DND-41 (cell line): ENCODE data around the gene SH3BGR.

Experiments used
- ATAC-seq: fragments of 200-7000 bp; cut with Tn5 transposase; 3 replicates; pipeline ENCODE4 v1.9.1; 2021; ENCODE audit warnings: low read depth; ENCODE audit not compliant: insufficient read depth
- DNase-seq: peaks from one replicate; pipeline ENCODE4 v3.0.0-alpha.2; 2020
- H2AFZ ChIP-seq: 2 replicates; pipeline ENCODE4 v1.6.0; 2012; ENCODE audit warnings: low read depth, low read length
- H3K27ac ChIP-seq: 2 replicates; pipeline ENCODE4 v1.5.1; 2012; ENCODE audit warnings: low read length, inconsistent platforms
- H3K27me3 ChIP-seq: fragments of 200-600 bp; sonication (generic); 2 replicates; pipeline ENCODE4 v1.6.0; 2012; ENCODE audit warnings: low read length, mild to moderate bottlenecking, inconsistent platforms; ENCODE audit not compliant: insufficient read depth, poor library complexity
- H3K36me3 ChIP-seq: 2 replicates; pipeline ENCODE4 v1.5.1; 2012; ENCODE audit warnings: low read length, inconsistent platforms; ENCODE audit not compliant: insufficient read depth
- H3K4me1 ChIP-seq: 2 replicates; pipeline ENCODE4 v1.5.1; 2012; ENCODE audit warnings: mild to moderate bottlenecking, low read length; ENCODE audit not compliant: insufficient read depth
- H3K4me2 ChIP-seq: 2 replicates; pipeline ENCODE4 v1.6.0; 2012; ENCODE audit warnings: mild to moderate bottlenecking, moderate library complexity, low read length, inconsistent platforms; ENCODE audit not compliant: insufficient read depth
- H3K4me3 ChIP-seq, 2 experiments: fragments of 200-600 bp in 1 of 2; shearing (Covaris generic) in 1 of 2; 2 replicates each; pipeline ENCODE4 v1.5.1; 2012 to 2016; ENCODE audit warnings: inconsistent platforms in 2 of 2, low read length in 2 of 2, mild to moderate bottlenecking in 2 of 2, low read depth in 1 of 2, moderate library complexity in 1 of 2
- H3K79me2 ChIP-seq: 2 replicates; pipeline ENCODE4 v1.6.0; 2012; ENCODE audit warnings: low read length, inconsistent platforms; ENCODE audit not compliant: insufficient read depth
- H3K9ac ChIP-seq: 2 replicates; pipeline ENCODE4 v1.6.0; 2012; ENCODE audit warnings: low read depth, mild to moderate bottlenecking, inconsistent platforms, low read length, moderate library complexity
- H3K9me3 ChIP-seq: 2 replicates; pipeline ENCODE4 v1.5.1; 2012; ENCODE audit warnings: low read length, moderate library complexity, mild to moderate bottlenecking, inconsistent platforms; ENCODE audit not compliant: insufficient read depth, severe bottlenecking
- H4K20me1 ChIP-seq: 2 replicates; pipeline ENCODE4 v1.6.0; 2012; ENCODE audit warnings: low read length; ENCODE audit not compliant: insufficient read depth
- EZH2 ChIP-seq: IDR thresholded peaks from 3 replicates; pipeline ENCODE4 v1.6.1; 2012; ENCODE audit warnings: borderline replicate concordance, low read depth, mild to moderate bottlenecking, moderate library complexity, low read length, inconsistent platforms; ENCODE audit not compliant: severe bottlenecking
- TF ChIP-seq, protein P1 (sequence below): IDR thresholded peaks from 2 replicates; pipeline ENCODE4 v1.5.1; 2012; ENCODE audit warnings: borderline replicate concordance, low read length, moderate library complexity, mild to moderate bottlenecking; ENCODE audit not compliant: poor library complexity, severe bottlenecking; ENCODE audit errors: extremely low read depth

The SH3BGR gene

DNA sequence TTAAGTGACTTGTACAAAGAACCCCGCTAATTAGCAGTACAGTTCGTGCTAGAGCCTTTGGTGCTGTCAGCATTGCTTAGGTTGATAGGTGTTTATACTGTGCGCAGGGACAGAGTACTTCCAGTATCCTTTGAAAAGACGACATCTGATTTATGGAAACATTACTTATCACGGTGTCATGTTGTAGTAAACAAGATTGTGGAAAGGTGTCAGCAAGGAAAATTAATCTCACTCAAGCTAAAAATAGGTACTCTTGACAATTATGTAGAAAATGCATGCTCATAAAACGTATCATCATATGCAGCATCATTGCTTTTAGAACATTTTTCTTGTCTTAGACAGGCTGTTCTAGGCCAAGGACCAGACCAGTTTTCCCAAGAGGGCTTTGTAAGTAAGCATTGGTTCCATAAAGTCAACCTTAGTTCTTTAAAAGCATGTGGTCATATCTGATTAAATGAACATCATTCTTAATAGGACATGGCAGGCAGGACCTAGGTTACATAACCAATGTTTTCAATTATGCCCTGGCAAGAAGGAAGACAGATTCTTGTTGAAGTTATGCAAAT is 33.0 kb downstream of the SH3BGR start:
- Histone ChIP-seq H3K4me3 (no peak overlapping the region), H3K27ac (no peak overlapping the region), H3K9ac (no peak overlapping the region), H2AFZ (no peak overlapping the region), H3K27me3 (no peaks in the 10 kb centered on the region), H3K9me3 (no peaks in the 10 kb centered on the region), H3K4me1 (no peaks in the 10 kb centered on the region), H4K20me1 (no peaks in the 10 kb centered on the region), H3K4me2 (no peak overlapping the region), H3K36me3 (no peaks in the 10 kb centered on the region), H3K79me2 (no peaks in the 10 kb centered on the region)
- no peak for ATAC-seq
- DNase-seq: no peak
- TF ChIP-seq, protein P1, sequence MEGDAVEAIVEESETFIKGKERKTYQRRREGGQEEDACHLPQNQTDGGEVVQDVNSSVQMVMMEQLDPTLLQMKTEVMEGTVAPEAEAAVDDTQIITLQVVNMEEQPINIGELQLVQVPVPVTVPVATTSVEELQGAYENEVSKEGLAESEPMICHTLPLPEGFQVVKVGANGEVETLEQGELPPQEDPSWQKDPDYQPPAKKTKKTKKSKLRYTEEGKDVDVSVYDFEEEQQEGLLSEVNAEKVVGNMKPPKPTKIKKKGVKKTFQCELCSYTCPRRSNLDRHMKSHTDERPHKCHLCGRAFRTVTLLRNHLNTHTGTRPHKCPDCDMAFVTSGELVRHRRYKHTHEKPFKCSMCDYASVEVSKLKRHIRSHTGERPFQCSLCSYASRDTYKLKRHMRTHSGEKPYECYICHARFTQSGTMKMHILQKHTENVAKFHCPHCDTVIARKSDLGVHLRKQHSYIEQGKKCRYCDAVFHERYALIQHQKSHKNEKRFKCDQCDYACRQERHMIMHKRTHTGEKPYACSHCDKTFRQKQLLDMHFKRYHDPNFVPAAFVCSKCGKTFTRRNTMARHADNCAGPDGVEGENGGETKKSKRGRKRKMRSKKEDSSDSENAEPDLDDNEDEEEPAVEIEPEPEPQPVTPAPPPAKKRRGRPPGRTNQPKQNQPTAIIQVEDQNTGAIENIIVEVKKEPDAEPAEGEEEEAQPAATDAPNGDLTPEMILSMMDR: no peak
- no peak for TF ChIP-seq EZH2

DNA sequence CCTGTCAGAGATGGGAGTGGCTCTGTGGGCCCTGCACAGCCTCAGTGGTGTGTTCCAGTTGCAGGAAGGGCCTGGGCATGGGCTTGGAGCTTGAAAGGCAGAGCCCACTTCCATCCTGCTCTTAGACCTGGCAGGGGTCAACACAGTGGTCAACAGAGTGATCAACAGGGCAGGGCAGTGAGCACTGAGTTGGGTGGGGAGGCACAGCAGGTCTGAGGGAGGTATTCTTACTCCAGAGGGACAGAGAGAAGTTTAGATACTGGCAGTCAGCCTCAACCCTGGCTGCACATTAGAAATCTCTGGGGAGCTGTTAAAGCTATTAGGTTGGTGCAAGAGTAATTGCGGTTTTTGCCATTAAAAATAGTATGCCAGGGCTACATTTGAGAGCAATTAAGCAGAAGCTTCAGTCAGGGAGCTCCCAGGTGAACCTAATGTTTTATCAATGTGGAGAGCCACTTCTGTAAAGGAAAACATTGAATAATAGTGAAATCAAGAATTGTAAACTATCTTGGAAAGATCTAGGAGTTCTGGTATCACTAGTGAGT is 37.7 kb downstream of the SH3BGR start:
- no peaks in the 10 kb centered on the region for H3K27me3 ChIP-seq
- DNase-seq (no peak), ATAC-seq (no peak)
- H3K9me3 ChIP-seq: no peaks in the 10 kb centered on the region
- H2AFZ ChIP-seq: no peak overlapping the region
- H3K36me3 ChIP-seq: no peaks in the 10 kb centered on the region
- no peak overlapping the region for H3K4me2 ChIP-seq
- no peak overlapping the region for H3K27ac ChIP-seq
- H4K20me1 ChIP-seq: no peaks in the 10 kb centered on the region
- no peak overlapping the region for H3K9ac ChIP-seq
- H3K4me1 ChIP-seq: no peaks in the 10 kb centered on the region
- no peak overlapping the region for H3K4me3 ChIP-seq
- H3K79me2 ChIP-seq: no peaks in the 10 kb centered on the region
- TF ChIP-seq EZH2: no peak
- TF ChIP-seq, protein P1: no peak

DNA sequence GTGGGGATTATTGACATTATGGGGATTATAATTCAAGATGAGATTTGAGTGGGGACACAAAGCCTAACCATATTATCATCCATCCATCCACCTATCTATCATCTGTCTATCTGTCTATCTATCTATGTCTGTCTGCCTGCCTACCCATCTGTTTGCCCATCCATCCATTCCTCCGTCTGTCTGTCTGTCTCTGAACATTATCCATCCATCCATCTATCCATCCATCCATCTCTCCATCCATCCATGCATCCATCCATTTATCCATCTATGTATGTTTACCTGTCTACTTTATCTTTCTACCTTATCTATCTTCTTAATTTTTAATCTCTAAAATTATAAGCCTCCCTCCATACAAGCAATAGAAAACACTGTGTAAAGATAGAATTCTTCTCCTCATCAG is 47.4 kb downstream of the SH3BGR start:
- TF ChIP-seq EZH2: no peak
- TF ChIP-seq, protein P1: no peak
- no peak for ATAC-seq
- Histone ChIP-seq H2AFZ (no peak overlapping the region), H3K4me3 (no peak overlapping the region), H3K27ac (no peak overlapping the region), H4K20me1 (no peaks in the 10 kb centered on the region), H3K9me3 (no peaks in the 10 kb centered on the region), H3K4me1 (no peaks in the 10 kb centered on the region), H3K9ac (no peak overlapping the region), H3K27me3 (no peaks in the 10 kb centered on the region), H3K79me2 (no peaks in the 10 kb centered on the region), H3K36me3 (no peaks in the 10 kb centered on the region), H3K4me2 (no peak overlapping the region)
- no peak for DNase-seq
